SK-N-SH (cell line): ENCODE measurements around the gene CHST10.

Experiments used
- CTCF ChIP-seq: fragments of 200-600 bp; sonication (generic); IDR thresholded peaks from 2 replicates; pipeline ENCODE4 v1.6.1; 2017; ENCODE audit warnings: antibody characterized with exemption, mild to moderate bottlenecking, moderate library complexity
- ELF1 ChIP-seq: IDR thresholded peaks from 2 replicates; pipeline ENCODE4 v1.4.0; 2012
- EP300 ChIP-seq, 2 experiments: IDR thresholded peaks; 2 replicates each; pipeline versions ENCODE4 v1.4.0 to v1.6.1; 2012; ENCODE audit warnings: borderline replicate concordance in 1 of 2, low read depth in 1 of 2, low read length in 1 of 2
- EZH2phosphoT487 ChIP-seq: fragments of 200-600 bp; sonication (generic); IDR thresholded peaks from 2 replicates; pipeline ENCODE4 v1.6.1; 2017; ENCODE audit warnings: low read depth, mixed run types, mild to moderate bottlenecking, antibody characterized with exemption, moderate library complexity, borderline replicate concordance
- FOXJ3 ChIP-seq: sonication (generic); formaldehyde crosslinking; IDR thresholded peaks from 2 replicates; pipeline ENCODE4 v1.5.1; 2020; ENCODE audit warnings: mild to moderate bottlenecking, missing genetic modification reagents
- MXI1 ChIP-seq: IDR thresholded peaks from 2 replicates; pipeline ENCODE4 v1.6.1; 2012; ENCODE audit warnings: mild to moderate bottlenecking, low read depth, low read length, improper control_type of control experiment
- NRF1 ChIP-seq: IDR thresholded peaks from 2 replicates; pipeline ENCODE4 v1.6.1; 2012; ENCODE audit warnings: low read depth, mild to moderate bottlenecking, low read length
- PBX3 ChIP-seq: IDR thresholded peaks from 2 replicates; pipeline ENCODE4; 2012
- RAD21 ChIP-seq: IDR thresholded peaks from 2 replicates; pipeline ENCODE4 v1.6.1; 2012; ENCODE audit warnings: mild to moderate bottlenecking, low read length
- REST ChIP-seq: IDR thresholded peaks from 2 replicates; pipeline ENCODE4 v1.6.1; 2012; ENCODE audit warnings: mild to moderate bottlenecking, low read depth, low read length, moderate library complexity
- RFX5 ChIP-seq: IDR thresholded peaks from 2 replicates; pipeline ENCODE4 v1.6.1; 2012; ENCODE audit warnings: mild to moderate bottlenecking, improper control_type of control experiment, low read length
- TAF1 ChIP-seq: IDR thresholded peaks from 2 replicates; pipeline ENCODE4 v1.6.1; 2012; ENCODE audit warnings: low read depth, mild to moderate bottlenecking, low read length, moderate library complexity, borderline replicate concordance
- TEAD4 ChIP-seq: IDR thresholded peaks from 2 replicates; pipeline ENCODE4 v1.4.0; 2012; ENCODE audit warnings: mild to moderate bottlenecking, borderline replicate concordance; ENCODE audit not compliant: insufficient read depth
- USF2 ChIP-seq: fragments of 150-350 bp; IDR thresholded peaks from 2 replicates; pipeline ENCODE4 v1.6.1; 2017; ENCODE audit warnings: antibody characterized with exemption, low read length, low read depth, borderline replicate concordance

GRCh38 chr2:100359576-100359975, 57.9 kb downstream of the CHST10 start:
- TF ChIP-seq MXI1 (no peak), CTCF (no peak), TAF1 (no peak), NRF1 (no peak), RAD21 (no peak), USF2 (no peak), EP300 (IDR thresholded peaks at IDR 0.05; ENCODE audit: borderline replicate concordance in 1 of 2, low read depth in 1 of 2, low read length in 1 of 2) (no peak), TEAD4 (no peak), EZH2phosphoT487 (no peak), FOXJ3 (CRISPR knock-in tag) (no peak), ELF1 (no peak), RFX5 (no peak), PBX3 (no peak), REST (no peak)
